Gastroesophageal sphincter (tissue), 4 donors: ENCODE data around the gene IL27RA. TPM values are rescaled to one million over a fixed set of nuclear protein-coding genes. Genes with fewer than 3 reads are reported as not detected.

Experiments used
- ATAC-seq: fragments of 150-250 bp; one replicate; pipeline ENCODE4 v1.9.1; 2016; ENCODE audit warnings: mild to moderate bottlenecking, moderate library complexity
- H3K27ac ChIP-seq, 4 donors: fragments of 200-600 bp; sonication (generic) in 3 of 4; 1 replicate in 3 of 4; 2 replicates in 1 of 4; pipeline ENCODE4 v1.5.1; 2016 to 2019
- H3K27me3 ChIP-seq: fragments of 200-600 bp; sonication (generic); one replicate; pipeline ENCODE4 v1.5.1; 2019
- H3K36me3 ChIP-seq, 2 donors: fragments of 200-600 bp; sonication (generic); one replicate each; pipeline ENCODE4 v1.5.1; 2019; ENCODE audit warnings: control low read depth in 1 of 2
- H3K4me1 ChIP-seq, 3 donors: fragments of 200-600 bp; sonication (generic); 1 replicate in 2 of 3; 2 replicates in 1 of 3; pipeline ENCODE4 v1.5.1; 2016 to 2019; ENCODE audit warnings: control low read depth in 2 of 3
- H3K4me3 ChIP-seq, 2 donors: fragments of 200-600 bp; sonication (generic); one replicate each; pipeline ENCODE4 v1.5.1; 2019; ENCODE audit warnings: mild to moderate bottlenecking in 1 of 2, moderate library complexity in 1 of 2
- H3K9me3 ChIP-seq, 3 donors: fragments of 200-600 bp; sonication (generic); one replicate each; pipeline ENCODE4 v1.5.1; 2017 to 2019; ENCODE audit warnings: control low read depth in 2 of 3
- CTCF ChIP-seq, 4 experiments: fragments of 200-600 bp in 2 of 4; fragments of 450-650 bp in 2 of 4; sonication (generic) in 1 of 4; IDR thresholded peaks; one replicate each; pipeline ENCODE4 v1.5.1; 2017 to 2019; ENCODE audit warnings: antibody characterized with exemption in 4 of 4, mild to moderate bottlenecking in 2 of 4, moderate library complexity in 2 of 4
- EP300 ChIP-seq: sonication (generic); formaldehyde crosslinking; IDR thresholded peaks from one replicate; pipeline ENCODE4 v1.6.1; 2017; ENCODE audit warnings: antibody characterized with exemption, mild to moderate bottlenecking
- POLR2A ChIP-seq, 2 donors: fragments of 450-650 bp; IDR thresholded peaks; one replicate each; pipeline ENCODE4 v1.6.1; 2017; ENCODE audit warnings: antibody characterized with exemption in 2 of 2, mild to moderate bottlenecking in 2 of 2, moderate library complexity in 1 of 2
- POLR2AphosphoS5 ChIP-seq: sonication (generic); formaldehyde crosslinking; IDR thresholded peaks from one replicate; pipeline ENCODE4 v1.6.1; 2017; ENCODE audit warnings: antibody characterized with exemption
- WGBS, 2 donors: methylation state at CpG; one replicate each; pipeline ENCODE4 v1.1.5; 2018; ENCODE audit warnings: low coverage in 1 of 2; 5-methylcytosine and 5-hydroxymethylcytosine counted together
- total RNA-seq, 4 donors: library from RNA; depleted of rRNA; stranded (reverse); fragments of >200 nt; gene quantifications; one replicate each; pipeline ENCODE4 v1.1.0, GENCODE V29; 2016

Gene IL27RA
- total RNA-seq, 4 donors from 2014 or later: 1.1 to 5.4 (median 3.1) TPM

GRCh38 chr19:14089662-14090508 is 58.3 kb downstream of the IL27RA start:
- peak; percentile 2 for ATAC-seq
- Histone ChIP-seq H3K36me3 (peaks cover 0 to 17% of the 10 kb centered on the region in 2 donors), H3K27ac (peak overlapping the region in 3 of 4 donors; percentile 97 to 99 (median 98)), H3K4me1 (peaks cover 0 to 25% (median 10%) of the 10 kb centered on the region in 3 donors), H3K9me3 (peaks cover 0 to 12% (median 0%) of the 10 kb centered on the region in 3 donors), H3K4me3 (peak overlapping the region; percentile 67 to 89), H3K27me3 (no peaks in the 10 kb centered on the region)
- WGBS, 2 donors: no CpG with 5 or more reads among the region's 142 CpGs
- TF ChIP-seq EP300: no peak
- TF ChIP-seq CTCF (IDR thresholded peaks at IDR 0.05): peak in 2 of 4 experiments; percentile 15 to 25
- TF ChIP-seq POLR2AphosphoS5: no peak
- no peak for TF ChIP-seq POLR2A (IDR thresholded peaks at IDR 0.05)

GRCh38 chr19:14090509-14091080 is 59.0 kb downstream of the IL27RA start, which contains the start of gene SAMD1:
Gene SAMD1, minus strand, starts transcription at chr19:14090751.
- Histone ChIP-seq H3K4me3 (peak within 1 kb of the TSS; percentile 67 to 89), H3K9me3 (peaks cover 0 to 12% (median 0%) of the 10 kb centered on the region in 3 donors), H3K36me3 (peaks cover 0 to 17% of the 10 kb centered on the region in 2 donors), H3K27me3 (no peaks in the 10 kb centered on the region), H3K4me1 (peaks cover 0 to 25% (median 10%) of the 10 kb centered on the region in 3 donors), H3K27ac (peak within 1 kb of the TSS; percentile 94 to 99 (median 98))
- TF ChIP-seq CTCF (IDR thresholded peaks at IDR 0.05): no peak
- TF ChIP-seq POLR2AphosphoS5: no peak
- TF ChIP-seq EP300: no peak
- no peak for TF ChIP-seq POLR2A (IDR thresholded peaks at IDR 0.05)
- WGBS, 2 donors: 6% methylated on average over 7 of the region's 65 CpGs; no CpG with 5 or more reads in 1 of the 2 donors
- peak; percentile 82 for ATAC-seq

GRCh38 chr19:14091081-14091812 is 59.7 kb downstream of the IL27RA start:
- peaks cover 0 to 25% (median 10%) of the 10 kb centered on the region in 3 donors for H3K4me1 ChIP-seq
- peak overlapping the region; percentile 67 to 89 for H3K4me3 ChIP-seq
- peaks cover 0 to 12% (median 0%) of the 10 kb centered on the region in 3 donors for H3K9me3 ChIP-seq
- TF ChIP-seq CTCF (IDR thresholded peaks at IDR 0.05) (peak in 2 of 4 experiments; percentile 27 to 51), EP300 (no peak), POLR2AphosphoS5 (peak; percentile 68), POLR2A (IDR thresholded peaks at IDR 0.05) (peak; percentile 91 to 93)
- ATAC-seq: peak; percentile 90
- peaks cover 0 to 23% of the 10 kb centered on the region in 2 donors for H3K36me3 ChIP-seq
- 0% methylated on average over 3 of the region's 72 CpGs; no CpG with 5 or more reads in 1 of the 2 donors for WGBS, 2 donors
- peak overlapping the region; percentile 94 to 99 (median 98) for H3K27ac ChIP-seq
- no peaks in the 10 kb centered on the region for H3K27me3 ChIP-seq

GRCh38 chr19:14091813-14092462 is 60.4 kb downstream of the IL27RA start:
- Histone ChIP-seq H3K27ac (peak overlapping the region in 3 of 4 donors; percentile 97 to 99 (median 98)), H3K9me3 (peaks cover 0 to 12% (median 0%) of the 10 kb centered on the region in 3 donors), H3K27me3 (no peaks in the 10 kb centered on the region), H3K4me1 (peaks cover 0 to 25% (median 10%) of the 10 kb centered on the region in 3 donors), H3K4me3 (peak overlapping the region; percentile 67 to 89), H3K36me3 (peaks cover 0 to 30% of the 10 kb centered on the region in 2 donors)
- ATAC-seq: no peak
- 7 to 19% methylated on average over 10 to 15 of the region's 15 CpGs for whole genome bisulfite sequencing, 2 donors
- TF ChIP-seq CTCF (IDR thresholded peaks at IDR 0.05) (no peak), POLR2A (IDR thresholded peaks at IDR 0.05) (no peak), EP300 (no peak), POLR2AphosphoS5 (no peak)
